ENCODE data around the gene RBPMS2.

GRCh38 chr15:64754663-64755426 is 20.5 kb downstream of the RBPMS2 start:
- TF ChIP-seq, protein P1, sequence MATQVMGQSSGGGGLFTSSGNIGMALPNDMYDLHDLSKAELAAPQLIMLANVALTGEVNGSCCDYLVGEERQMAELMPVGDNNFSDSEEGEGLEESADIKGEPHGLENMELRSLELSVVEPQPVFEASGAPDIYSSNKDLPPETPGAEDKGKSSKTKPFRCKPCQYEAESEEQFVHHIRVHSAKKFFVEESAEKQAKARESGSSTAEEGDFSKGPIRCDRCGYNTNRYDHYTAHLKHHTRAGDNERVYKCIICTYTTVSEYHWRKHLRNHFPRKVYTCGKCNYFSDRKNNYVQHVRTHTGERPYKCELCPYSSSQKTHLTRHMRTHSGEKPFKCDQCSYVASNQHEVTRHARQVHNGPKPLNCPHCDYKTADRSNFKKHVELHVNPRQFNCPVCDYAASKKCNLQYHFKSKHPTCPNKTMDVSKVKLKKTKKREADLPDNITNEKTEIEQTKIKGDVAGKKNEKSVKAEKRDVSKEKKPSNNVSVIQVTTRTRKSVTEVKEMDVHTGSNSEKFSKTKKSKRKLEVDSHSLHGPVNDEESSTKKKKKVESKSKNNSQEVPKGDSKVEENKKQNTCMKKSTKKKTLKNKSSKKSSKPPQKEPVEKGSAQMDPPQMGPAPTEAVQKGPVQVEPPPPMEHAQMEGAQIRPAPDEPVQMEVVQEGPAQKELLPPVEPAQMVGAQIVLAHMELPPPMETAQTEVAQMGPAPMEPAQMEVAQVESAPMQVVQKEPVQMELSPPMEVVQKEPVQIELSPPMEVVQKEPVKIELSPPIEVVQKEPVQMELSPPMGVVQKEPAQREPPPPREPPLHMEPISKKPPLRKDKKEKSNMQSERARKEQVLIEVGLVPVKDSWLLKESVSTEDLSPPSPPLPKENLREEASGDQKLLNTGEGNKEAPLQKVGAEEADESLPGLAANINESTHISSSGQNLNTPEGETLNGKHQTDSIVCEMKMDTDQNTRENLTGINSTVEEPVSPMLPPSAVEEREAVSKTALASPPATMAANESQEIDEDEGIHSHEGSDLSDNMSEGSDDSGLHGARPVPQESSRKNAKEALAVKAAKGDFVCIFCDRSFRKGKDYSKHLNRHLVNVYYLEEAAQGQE (IDR thresholded peaks at IDR 0.05; ENCODE audit: insufficient replicate concordance, low read depth): no peak
- TF ChIP-seq, protein P2, sequence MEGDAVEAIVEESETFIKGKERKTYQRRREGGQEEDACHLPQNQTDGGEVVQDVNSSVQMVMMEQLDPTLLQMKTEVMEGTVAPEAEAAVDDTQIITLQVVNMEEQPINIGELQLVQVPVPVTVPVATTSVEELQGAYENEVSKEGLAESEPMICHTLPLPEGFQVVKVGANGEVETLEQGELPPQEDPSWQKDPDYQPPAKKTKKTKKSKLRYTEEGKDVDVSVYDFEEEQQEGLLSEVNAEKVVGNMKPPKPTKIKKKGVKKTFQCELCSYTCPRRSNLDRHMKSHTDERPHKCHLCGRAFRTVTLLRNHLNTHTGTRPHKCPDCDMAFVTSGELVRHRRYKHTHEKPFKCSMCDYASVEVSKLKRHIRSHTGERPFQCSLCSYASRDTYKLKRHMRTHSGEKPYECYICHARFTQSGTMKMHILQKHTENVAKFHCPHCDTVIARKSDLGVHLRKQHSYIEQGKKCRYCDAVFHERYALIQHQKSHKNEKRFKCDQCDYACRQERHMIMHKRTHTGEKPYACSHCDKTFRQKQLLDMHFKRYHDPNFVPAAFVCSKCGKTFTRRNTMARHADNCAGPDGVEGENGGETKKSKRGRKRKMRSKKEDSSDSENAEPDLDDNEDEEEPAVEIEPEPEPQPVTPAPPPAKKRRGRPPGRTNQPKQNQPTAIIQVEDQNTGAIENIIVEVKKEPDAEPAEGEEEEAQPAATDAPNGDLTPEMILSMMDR (IDR thresholded peaks at IDR 0.05; ENCODE audit: insufficient read depth, low read length): no peak
- TF ChIP-seq GABPA (IDR thresholded peaks at IDR 0.05; ENCODE audit: low read depth): no peak
- no peak for TF ChIP-seq POLR2AphosphoS5 (IDR thresholded peaks at IDR 0.05; ENCODE audit: low read depth)

Measured in HL-60 (cell line).